Brain pericyte (primary cell): ENCODE results near the gene SENP5.

Experiments used
- DNase-seq: peaks from one replicate; pipeline ENCODE4 v3.0.0-alpha.2; 2012; ENCODE audit warnings: low read depth, low spot score

SENP5 gene

DNA sequence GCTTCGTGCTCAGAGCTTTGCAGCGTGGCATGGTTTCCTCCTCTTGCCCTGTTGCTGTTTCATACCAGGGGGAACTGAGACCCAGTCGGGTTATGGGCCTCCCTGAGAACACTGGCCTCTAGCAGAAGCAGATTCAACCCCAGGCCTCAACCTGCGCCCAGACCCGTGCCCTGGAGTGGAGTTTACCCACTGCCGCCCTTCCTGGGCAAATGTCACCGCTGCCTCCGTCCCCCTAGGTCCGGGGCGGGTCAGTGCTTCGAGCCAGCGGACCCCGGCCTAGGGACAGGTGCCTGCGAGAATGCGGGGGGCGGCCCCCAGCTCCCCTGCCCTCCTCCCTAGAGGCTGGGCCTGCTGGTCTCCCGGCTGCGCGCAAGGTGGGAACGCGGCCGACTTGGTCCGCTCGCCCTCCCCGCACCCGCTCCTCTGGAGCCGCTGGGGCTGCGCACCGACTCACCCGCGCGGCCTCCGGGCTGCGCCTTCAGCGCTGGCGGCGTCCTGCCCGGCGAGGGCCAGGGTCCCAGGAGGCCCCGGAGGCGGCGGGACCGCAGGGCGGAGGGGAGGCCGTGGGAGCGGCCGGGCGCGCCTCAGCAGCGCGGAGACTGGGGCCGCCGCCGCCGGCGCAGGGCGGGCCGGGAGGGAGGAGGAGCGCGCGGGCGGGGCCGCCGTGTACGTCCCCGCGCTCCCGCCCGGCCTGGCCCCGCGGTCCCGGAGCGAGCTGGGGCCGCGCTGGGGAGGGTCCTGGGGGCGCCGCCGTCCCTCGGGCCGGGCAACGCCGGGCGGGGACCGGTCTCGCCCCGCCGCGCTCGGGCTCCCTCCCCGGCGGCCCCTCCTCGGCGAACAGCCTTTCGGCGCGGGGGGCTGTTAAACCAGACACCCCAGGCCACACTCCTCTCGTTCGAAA is 100.8 kb downstream of the SENP5 start, which contains the start of gene PIGZ:
TSS of gene PIGZ (minus strand) at position 601 of the 901 bp plus-strand sequence. CDS start 16,802 bp downstream, outside the sequence.
- no peak for DNase-seq

DNA sequence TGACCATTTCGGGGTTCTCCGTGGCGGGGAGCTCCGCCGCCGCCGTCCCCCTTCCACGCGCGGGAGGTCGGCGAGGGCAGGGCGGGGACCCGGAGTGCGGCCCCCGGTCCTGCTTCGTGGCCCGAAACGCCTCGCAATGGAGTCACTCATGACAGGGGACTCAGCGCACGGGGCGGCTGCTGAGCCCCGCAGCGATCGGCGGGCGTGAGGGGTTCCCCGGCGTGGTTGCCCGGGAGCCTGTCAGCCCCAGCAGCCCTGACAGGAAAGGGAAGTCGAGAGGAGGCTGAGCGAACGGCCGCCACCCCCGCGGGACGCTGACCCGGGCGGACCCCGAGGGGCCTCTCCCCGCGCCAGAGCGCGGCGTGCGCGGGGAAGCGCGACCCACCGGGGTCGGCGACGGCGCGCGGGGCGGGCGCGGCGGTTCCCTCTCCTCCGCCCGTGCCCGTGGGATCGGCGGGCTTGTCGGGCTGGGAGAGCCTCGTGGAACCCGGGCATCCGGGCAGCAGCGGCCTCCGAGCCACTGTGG is 101.5 kb downstream of the SENP5 start:
- no peak for DNase-seq

- DNase-seq, result no peak
These were observed 102.2 kb downstream of the SENP5 start for GRCh38 chr3:196969660-196970546.

DNA sequence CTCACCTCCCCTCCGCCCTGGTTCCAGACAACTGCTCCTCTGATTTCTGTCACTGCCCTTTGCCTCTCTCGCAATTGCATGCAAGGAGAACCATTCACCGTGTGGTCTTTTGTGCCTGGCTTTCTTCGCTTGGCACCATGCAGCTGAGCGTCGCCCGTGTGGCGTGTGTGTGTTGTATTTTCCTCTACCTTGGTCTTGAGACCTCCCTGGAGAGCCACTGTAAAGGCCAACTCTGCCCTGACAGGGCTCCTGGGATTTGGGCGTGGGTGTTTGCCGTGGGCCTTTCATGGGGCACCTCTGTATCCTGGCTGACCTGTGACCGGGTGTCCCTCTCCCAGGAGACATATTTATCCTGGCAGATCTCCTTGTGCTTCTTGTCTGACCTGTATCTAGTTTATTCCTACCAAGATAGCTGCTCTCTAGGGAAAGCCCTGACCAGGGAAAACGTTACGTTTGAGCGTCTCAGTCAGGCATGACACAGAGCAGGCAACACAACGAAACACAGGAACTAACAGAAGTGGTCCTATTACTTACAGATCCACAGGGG is 102.9 kb downstream of the SENP5 start:
- no peak for DNase-seq

DNA sequence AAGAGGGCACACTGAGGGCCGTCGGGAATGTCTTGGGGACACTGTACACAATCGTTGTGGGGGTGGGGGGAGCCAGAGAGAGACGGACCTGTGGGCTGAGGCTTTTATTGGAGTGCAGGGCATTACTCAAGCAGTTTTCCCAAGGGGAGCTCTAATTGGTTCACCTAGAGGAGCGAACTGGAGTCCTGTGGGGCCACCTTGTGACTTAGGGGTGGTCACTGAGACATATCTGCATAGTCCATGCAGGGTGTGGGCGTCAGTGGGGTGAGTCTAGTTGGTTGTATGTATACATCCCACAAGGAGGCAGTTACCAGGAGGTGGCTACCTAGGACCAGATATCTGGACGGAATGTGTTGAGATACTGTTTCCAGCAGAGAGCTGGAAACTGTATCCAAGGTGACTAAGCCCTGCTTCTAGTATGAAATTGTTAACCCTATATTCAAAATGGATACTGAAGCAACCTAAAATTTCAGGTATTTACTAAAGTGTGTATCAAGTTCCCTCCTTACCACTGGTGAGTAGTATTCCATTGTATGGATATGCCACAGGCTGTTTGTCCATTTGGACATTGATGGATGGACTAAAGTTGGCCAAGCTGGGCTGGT is 103.5 kb downstream of the SENP5 start:
- DNase-seq, result no peak

- DNase-seq, result no peak
These were observed 106.9 kb downstream of the SENP5 start for GRCh38 chr3:196974661-196975060.

DNA sequence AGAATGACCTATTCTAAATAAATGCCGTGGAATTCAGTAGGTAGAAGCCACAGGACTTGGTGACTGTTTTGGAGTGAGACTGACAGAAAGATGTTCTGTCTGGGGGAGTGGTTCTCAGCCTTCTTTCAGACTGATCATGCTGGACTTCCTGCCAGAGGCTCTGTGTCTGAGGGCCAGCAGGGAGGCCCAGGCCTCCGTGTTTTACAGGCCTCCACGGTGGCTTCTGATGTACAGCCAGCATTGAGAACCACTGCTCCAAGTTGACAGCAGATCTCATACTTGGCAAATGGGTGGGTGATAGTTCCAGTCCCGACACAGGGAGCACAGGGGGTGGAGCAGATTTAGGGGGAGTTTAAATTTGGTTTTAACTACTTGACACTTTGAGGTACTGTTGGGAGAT is 107.6 kb downstream of the SENP5 start:
- no peak for DNase-seq

GRCh38 chr3:196976941-196977340 is 109.2 kb downstream of the SENP5 start:
- DNase-seq, result no peak

DNA sequence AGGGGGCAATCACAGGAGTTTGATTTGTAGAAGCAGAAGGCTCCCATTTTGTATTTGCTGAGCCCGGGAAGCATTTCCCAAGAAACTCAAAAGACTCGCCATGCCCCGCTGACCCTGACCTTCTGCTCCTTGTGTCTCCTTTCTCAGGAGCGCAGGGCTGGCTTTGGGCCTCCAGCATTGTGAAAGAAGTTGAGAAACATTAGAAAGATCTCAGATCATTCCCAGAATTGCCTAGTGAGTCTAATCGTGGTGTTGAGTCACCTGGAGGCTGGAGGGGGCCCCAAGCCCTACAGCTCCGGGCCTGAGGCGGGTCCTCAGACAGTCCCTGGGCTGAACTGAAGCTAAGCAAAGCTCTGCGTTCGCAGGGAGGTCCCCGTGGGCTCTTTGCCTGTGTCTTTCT is 111.8 kb downstream of the SENP5 start:
- no peak for DNase-seq

GRCh38 chr3:196981657-196982056 is 113.9 kb downstream of the SENP5 start:
- DNase-seq, result no peak

- no peak for DNase-seq
These were observed 115.5 kb downstream of the SENP5 start for GRCh38 chr3:196983186-196983585.
